ENCODE results near the gene TMC4. TPM values are rescaled to one million over a fixed set of nuclear protein-coding genes. Genes with fewer than 3 reads are reported as not detected.
A peak's percentile ranks its signal among the peaks of the same experiment; 100 is the strongest.

Gene TMC4
- total RNA-seq, 1 experiment from 2014 or later: 38.9 TPM

- ChIA-PET CTCF (interaction anchor here (0.7 to 2.3 kb wide), 6 partner anchors 10 to 30 kb away, joined by 3 to 14 read pairs (median 6); partner anchors contain the start of genes CNOT3, MBOAT7 and TMC4), POLR2A (interaction anchor here (0.6 to 3.4 kb wide), 6 partner anchors 14 to 290 kb away, joined by 3 to 30 read pairs (median 4); partner anchors contain the start of genes CNOT3, LENG8, MBOAT7 and PRPF31)
- intact Hi-C loops (cut with micrococcal nuclease; ENCODE audit: unreplicated experiment): loop anchor here (1.0 kb wide), 2 partner anchors 22 to 30 kb away; partner anchors contain the start of genes CNOT3 and MBOAT7
- peak overlapping the region; percentile 79 for H3K4me3 Mint-ChIP-seq (ENCODE audit: unreplicated experiment)
- TF ChIP-seq CTCF (IDR thresholded peaks at IDR 0.05; ENCODE audit: insufficient read depth in 1 of 2, low read depth in 1 of 2, low read length in 1 of 2, severe bottlenecking in 1 of 2, unreplicated experiment in 1 of 2): no peak
- no peak for DNase-seq
- no peaks in the 10 kb centered on the region for H3K9me3 ChIP-seq
- H3K4me3 ChIP-seq (ENCODE audit: low read depth, low read length): peak overlapping the region; percentile 62
- H3K4me1 ChIP-seq: peaks cover 24% of the 10 kb centered on the region
- 0 out of 2 replicates have a peak, but pooled peaks cover 2% of the 10 kb centered on the region for H3K36me3 ChIP-seq (ENCODE audit: control insufficient read depth, insufficient read depth, low read length)
- no peaks in the 10 kb centered on the region for H3K9me3 Mint-ChIP-seq (ENCODE audit: unreplicated experiment)
- H3K27ac Mint-ChIP-seq (ENCODE audit: unreplicated experiment): peak overlapping the region; percentile 87
- peaks cover 34% of the 10 kb centered on the region for H3K4me1 Mint-ChIP-seq (ENCODE audit: low read depth, unreplicated experiment)
- H3K27me3 ChIP-seq (replicated peaks; ENCODE audit: control insufficient read depth, insufficient read depth, low read length): no peaks in the 10 kb centered on the region
- H3K27me3 Mint-ChIP-seq (ENCODE audit: insufficient read depth, unreplicated experiment): no peaks in the 10 kb centered on the region
- BruUV-seq (replicated peaks): TSS peak; percentile 69
- peaks cover 76% of the 10 kb centered on the region for H3K36me3 Mint-ChIP-seq (ENCODE audit: insufficient read depth, unreplicated experiment)
These were observed 14.1 kb downstream of the TMC4 start for GRCh38 chr19:54158812-54159351.

- H3K4me1 Mint-ChIP-seq (ENCODE audit: low read depth, unreplicated experiment): peaks cover 23% of the 10 kb centered on the region
- intact Hi-C loops (cut with micrococcal nuclease; ENCODE audit: unreplicated experiment): no loop called here
- peak in 1 of 2 experiments; percentile 55 for DNase-seq
- no peaks in the 10 kb centered on the region for H3K9me3 Mint-ChIP-seq (ENCODE audit: unreplicated experiment)
- H3K27ac Mint-ChIP-seq (ENCODE audit: unreplicated experiment): peak overlapping the region; percentile 60
- H3K36me3 Mint-ChIP-seq (ENCODE audit: insufficient read depth, unreplicated experiment): peaks cover 89% of the 10 kb centered on the region
- peak overlapping the region; percentile 41 for H3K4me3 Mint-ChIP-seq (ENCODE audit: unreplicated experiment)
- Histone ChIP-seq H3K4me3 (ENCODE audit: low read depth, low read length) (no peak overlapping the region), H3K4me1 (peaks cover 20% of the 10 kb centered on the region), H3K27me3 (replicated peaks; ENCODE audit: control insufficient read depth, insufficient read depth, low read length) (no peaks in the 10 kb centered on the region), H3K9me3 (no peaks in the 10 kb centered on the region), H3K36me3 (ENCODE audit: control insufficient read depth, insufficient read depth, low read length) (peaks cover 7% of the 10 kb centered on the region)
- no TSS peak for BruUV-seq (replicated peaks)
- TF ChIP-seq CTCF (IDR thresholded peaks at IDR 0.05; ENCODE audit: insufficient read depth in 1 of 2, low read depth in 1 of 2, low read length in 1 of 2, severe bottlenecking in 1 of 2, unreplicated experiment in 1 of 2): no peak
- POLR2A ChIA-PET: interaction anchor here (0.7 to 1.2 kb wide), 2 partner anchors 20 to 33 kb away, joined by 3 to 7 read pairs; partner anchors contain the start of genes CNOT3 and MBOAT7
- no peaks in the 10 kb centered on the region for H3K27me3 Mint-ChIP-seq (ENCODE audit: insufficient read depth, unreplicated experiment)
- CTCF ChIA-PET: interaction anchor here (0.7 kb wide), 1 partner anchor 174 kb away, joined by 3 read pairs; no protein-coding TSS in a partner anchor
These were observed 16.0 kb downstream of the TMC4 start for GRCh38 chr19:54156953-54157352.

- Mint-ChIP-seq H3K4me3 (ENCODE audit: unreplicated experiment) (peak overlapping the region; percentile 41), H3K27me3 (ENCODE audit: insufficient read depth, unreplicated experiment) (no peaks in the 10 kb centered on the region), H3K27ac (ENCODE audit: unreplicated experiment) (peak overlapping the region; percentile 60), H3K4me1 (ENCODE audit: low read depth, unreplicated experiment) (peaks cover 23% of the 10 kb centered on the region), H3K9me3 (ENCODE audit: unreplicated experiment) (no peaks in the 10 kb centered on the region), H3K36me3 (ENCODE audit: insufficient read depth, unreplicated experiment) (peaks cover 91% of the 10 kb centered on the region)
- Histone ChIP-seq H3K4me3 (ENCODE audit: low read depth, low read length) (no peak overlapping the region), H3K27me3 (replicated peaks; ENCODE audit: control insufficient read depth, insufficient read depth, low read length) (no peaks in the 10 kb centered on the region), H3K9me3 (no peaks in the 10 kb centered on the region), H3K4me1 (peaks cover 15% of the 10 kb centered on the region), H3K36me3 (ENCODE audit: control insufficient read depth, insufficient read depth, low read length) (peaks cover 8% of the 10 kb centered on the region)
- ChIA-PET POLR2A (interaction anchor here (0.7 to 1.2 kb wide), 2 partner anchors 19 to 33 kb away, joined by 3 to 7 read pairs; partner anchors contain the start of genes CNOT3 and MBOAT7), CTCF (interaction anchor here (0.7 kb wide), 1 partner anchor 174 kb away, joined by 3 read pairs; no protein-coding TSS in a partner anchor)
- intact Hi-C loops (cut with micrococcal nuclease; ENCODE audit: unreplicated experiment): no loop called here
- BruUV-seq (replicated peaks): no TSS peak
- DNase-seq: no peak
- TF ChIP-seq CTCF (IDR thresholded peaks at IDR 0.05; ENCODE audit: insufficient read depth in 1 of 2, low read depth in 1 of 2, low read length in 1 of 2, severe bottlenecking in 1 of 2, unreplicated experiment in 1 of 2): no peak
These were observed 16.5 kb downstream of the TMC4 start for GRCh38 chr19:54156490-54156889.
